HG03025 (cell line): Measurements from ENCODE around the gene TJP3.
"Not testable (repeated sequence)": the region's sequence is repeated elsewhere in the genome, so short reads cannot be mapped to it uniquely, and the experiment has no call there.

Experiments
- ATAC-seq: cut with Tn5 transposase; IDR thresholded peaks from one replicate; pipeline ENCODE4 v1.9.1; 2021; ENCODE audit warnings: mild to moderate bottlenecking, moderate library complexity; ENCODE audit not compliant: unreplicated experiment, low FRiP score

Gene TJP3

DNA sequence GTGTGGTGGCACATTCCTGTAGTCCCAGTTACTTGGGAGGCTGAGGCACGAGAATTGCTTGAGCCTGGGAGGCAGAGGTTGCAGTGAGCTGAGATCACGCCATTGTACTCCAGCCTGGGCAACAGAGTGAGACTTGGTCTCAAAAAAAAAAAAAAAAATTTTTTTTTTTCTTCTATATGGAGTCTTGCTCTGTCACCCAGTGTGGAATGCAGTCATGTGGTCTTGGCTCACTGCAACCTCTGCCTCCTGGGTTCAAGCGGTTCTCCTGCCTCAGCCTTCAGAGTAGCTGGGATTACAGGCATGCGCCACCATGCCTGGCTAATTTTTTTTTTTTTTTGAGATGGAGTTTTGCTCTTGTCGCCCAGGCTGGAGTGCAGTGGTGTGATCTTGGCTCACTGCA, 57.6 kb downstream of the TJP3 start:
- not testable (repeated sequence) for ATAC-seq

GRCh38 chr19:3766520-3766919, 58.3 kb downstream of the TJP3 start:
- ATAC-seq = no peak

- ATAC-seq = no peak
These were observed 58.9 kb downstream of the TJP3 start for GRCh38 chr19:3767050-3767449.

DNA sequence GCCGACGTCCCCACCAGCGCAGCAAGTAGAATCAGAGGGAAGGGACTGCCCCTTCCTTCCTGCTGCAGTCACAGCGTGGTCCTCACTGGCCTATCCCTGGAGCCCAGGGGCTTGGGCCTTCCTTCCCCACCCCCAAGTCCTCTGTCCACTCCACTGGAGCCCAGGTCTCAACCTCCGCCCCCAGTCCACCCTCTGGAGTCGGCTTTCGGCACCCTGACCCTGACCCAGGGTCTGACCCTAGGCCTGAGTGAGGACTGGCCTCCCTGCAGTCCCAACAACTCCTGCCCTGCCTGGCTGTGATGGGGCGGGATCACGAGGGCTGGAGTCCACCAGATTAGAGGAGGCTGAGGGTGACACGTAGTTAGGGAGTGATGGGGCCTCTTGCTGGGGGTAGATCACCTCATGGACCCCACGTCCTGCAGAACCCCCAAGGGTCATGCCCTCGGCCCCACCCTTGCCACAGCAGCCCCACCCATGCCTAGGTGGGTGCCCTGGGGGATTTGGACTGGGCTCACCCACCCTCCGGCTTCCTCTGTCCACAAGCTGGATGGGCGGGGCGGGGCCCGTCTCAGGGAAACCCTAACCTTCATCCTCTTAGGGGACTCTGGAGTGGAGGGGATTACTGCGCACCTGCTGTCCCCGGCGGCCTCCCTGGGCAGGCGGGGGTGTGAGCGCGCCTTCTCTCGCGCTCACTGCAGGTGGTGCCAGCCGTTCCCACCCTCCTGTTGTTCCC, 60.0 kb downstream of the TJP3 start:
- ATAC-seq = no peak

GRCh38 chr19:3768748-3769099, 60.5 kb downstream of the TJP3 start:
- ATAC-seq = no peak

GRCh38 chr19:3769494-3769893, 61.3 kb downstream of the TJP3 start:
- no peak for ATAC-seq

- ATAC-seq = no peak
These were observed 62.2 kb downstream of the TJP3 start for GRCh38 chr19:3770136-3770999.

- ATAC-seq = no peak
These were observed 63.1 kb downstream of the TJP3 start for GRCh38 chr19:3771000-3771905.

- ATAC-seq = no peak
These were observed 63.8 kb downstream of the TJP3 start, which contains the start of gene RAX2 for GRCh38 chr19:3771906-3772455. RAX2 (minus strand) TSS chr19:3772228; CDS start chr19:3771742, 486 bp downstream.

GRCh38 chr19:3773814-3774515, 65.8 kb downstream of the TJP3 start:
- ATAC-seq = no peak

- ATAC-seq = no peak
These were observed 66.6 kb downstream of the TJP3 start for GRCh38 chr19:3774621-3775373.

GRCh38 chr19:3775374-3775711, 67.2 kb downstream of the TJP3 start:
- ATAC-seq = no peak

DNA sequence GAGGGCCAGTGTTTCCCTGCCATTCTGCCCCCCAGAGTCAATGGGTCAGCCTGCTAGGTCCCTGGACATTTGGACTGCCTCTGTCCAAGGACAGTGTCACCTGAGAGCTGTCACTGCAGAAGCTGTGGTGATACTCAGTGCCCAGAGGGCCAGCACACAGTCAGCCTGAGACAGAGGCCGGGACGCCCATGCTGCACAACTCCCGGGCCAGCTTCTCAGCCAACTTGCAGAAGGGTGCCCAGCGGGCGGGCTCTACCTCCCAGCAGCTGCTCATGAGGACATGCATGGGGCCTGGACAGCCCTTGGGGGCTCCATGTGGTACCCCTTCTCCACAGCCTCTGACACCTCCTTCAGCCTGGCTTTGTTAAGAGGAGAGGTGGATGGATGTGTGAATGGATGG, 67.6 kb downstream of the TJP3 start:
- no peak for ATAC-seq

GRCh38 chr19:3776479-3777040, 68.4 kb downstream of the TJP3 start:
- ATAC-seq = no peak

- ATAC-seq = no peak
These were observed 70.1 kb downstream of the TJP3 start for GRCh38 chr19:3778104-3778867.

DNA sequence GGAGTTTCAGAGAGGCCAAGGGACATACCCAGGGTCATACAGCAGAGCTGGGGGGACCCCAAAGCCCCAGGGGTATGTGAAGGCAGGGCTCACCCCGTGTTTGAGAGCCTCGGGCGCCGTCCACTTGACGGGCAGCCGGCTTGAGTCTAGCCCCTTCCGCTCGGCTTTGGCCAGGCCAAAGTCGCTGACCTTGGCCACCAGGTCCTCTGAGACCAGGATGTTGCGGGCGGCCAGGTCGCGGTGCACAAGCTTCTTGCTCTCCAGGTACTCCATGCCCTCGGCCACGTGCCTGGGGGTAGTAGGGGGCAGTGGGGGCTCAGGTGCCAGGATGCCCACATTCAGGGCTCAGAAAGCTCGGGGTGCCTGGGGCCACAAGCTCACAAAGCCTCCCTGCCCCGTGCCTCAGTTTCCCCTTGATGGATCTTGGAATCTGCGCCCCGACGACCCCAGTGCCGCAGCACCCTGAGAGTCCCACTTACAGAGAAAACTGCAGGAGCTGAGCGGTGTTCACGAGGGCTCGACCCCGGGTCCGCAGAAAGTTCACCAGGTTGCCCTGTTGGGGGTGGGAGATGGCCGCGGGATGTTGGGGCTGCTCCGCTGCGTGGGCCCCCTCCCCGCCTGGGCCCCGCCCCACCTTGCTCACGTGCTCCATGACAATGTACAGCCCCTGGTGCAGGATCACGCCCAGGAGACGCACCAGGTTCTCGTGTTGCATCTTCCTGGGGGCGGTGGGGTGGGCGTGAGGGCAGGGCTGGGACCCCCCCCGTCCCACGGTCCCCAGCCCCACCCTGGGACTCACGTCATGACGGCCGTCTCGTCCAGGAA, 70.9 kb downstream of the TJP3 start:
- ATAC-seq = no peak

DNA sequence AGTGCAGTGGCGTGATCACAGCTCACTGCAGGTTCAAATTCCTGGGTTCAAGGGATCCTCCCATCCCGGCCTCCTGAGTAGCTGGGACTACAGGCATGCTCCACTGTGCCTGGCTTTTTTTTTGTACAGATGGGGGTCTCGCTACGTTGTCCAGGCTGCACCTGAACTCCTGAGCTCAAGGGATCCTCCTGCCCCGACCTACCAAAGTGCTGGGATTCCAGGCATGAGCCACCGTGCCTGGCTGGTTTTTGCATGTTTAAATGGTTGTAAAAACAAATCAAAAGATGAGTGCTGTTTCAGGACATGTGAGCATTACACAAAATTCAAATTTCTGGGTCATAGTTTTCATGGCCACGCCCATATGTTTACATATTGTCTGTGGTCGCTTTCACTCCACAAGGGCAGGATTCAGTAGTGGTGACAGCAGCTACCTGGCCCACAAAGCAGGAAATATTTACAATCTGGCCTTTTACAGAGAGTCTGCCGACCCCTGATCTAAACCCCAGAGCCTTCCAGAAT, 72.7 kb downstream of the TJP3 start:
- no peak for ATAC-seq
